ENCODE measurements around the gene MAU2. TPM values are rescaled to one million over a fixed set of nuclear protein-coding genes. Genes with fewer than 3 reads are reported as not detected.

The MAU2 gene
- total and polyA plus RNA-seq, 11 donors: 15.7 to 46.4 (median 29.0) TPM

DNA sequence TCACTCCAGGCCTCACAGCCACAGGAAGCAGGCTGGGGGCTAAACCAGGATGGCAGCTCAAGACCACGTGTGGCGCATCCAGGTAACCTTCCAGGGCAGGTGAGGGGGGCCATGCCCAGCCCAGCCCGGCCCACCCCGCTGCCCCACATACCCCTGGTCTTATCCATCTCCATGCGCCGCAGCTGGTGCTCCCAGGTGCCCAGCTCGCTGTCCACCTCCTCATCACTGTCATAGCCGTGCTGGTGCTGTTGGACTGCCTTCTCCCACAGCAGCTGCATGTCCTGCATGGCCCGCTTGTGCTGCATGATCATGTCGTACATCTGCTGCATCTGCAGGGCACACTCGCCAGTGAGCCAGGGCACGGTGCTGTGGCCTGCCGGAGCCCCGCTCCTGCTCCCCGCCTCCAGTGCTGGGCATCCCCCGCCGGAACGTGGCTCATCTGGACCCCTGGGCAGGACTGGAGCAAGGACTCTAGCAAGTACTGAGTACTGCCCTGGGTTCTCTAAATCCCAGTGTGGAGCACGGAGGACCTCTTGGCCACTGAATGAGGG is 41.5 kb upstream of the MAU2 start:
- ATAC-seq (no peak), DNase-seq (no peak)

DNA sequence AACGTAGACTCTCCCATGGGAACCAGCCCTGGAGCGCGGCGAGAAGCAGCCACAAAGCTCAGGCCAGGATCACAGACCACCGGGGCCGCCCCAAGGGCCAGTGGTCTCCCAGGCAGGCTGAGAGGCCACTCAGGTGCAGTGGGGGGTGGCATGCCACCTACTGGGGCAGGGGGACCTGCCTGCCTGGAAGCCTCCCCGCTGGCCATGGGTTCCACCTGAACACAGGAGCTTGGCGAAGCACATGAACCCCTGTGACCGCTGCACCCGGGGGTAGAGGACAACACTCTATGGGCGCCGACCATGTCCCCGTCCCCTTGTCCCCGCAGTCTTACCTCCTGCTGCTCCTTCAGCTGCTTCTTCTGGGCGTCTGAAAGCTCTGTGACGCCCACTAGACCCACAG is 40.8 kb upstream of the MAU2 start:
- H3K27me3 ChIP-seq: no peaks in the 10 kb centered on the region
- intact Hi-C loops (cut with DNase I): no loop called here
- H3K4me1 ChIP-seq: no peaks in the 10 kb centered on the region
- DNase-seq (no peak), ATAC-seq (no peak)
- peaks cover 0 to 95% (median 89%) of the 10 kb centered on the region in 9 donors for H3K36me3 ChIP-seq
- H3K9me3 ChIP-seq: no peaks in the 10 kb centered on the region
- H3K4me3 ChIP-seq: no peak overlapping the region
- TF ChIP-seq, protein P1, sequence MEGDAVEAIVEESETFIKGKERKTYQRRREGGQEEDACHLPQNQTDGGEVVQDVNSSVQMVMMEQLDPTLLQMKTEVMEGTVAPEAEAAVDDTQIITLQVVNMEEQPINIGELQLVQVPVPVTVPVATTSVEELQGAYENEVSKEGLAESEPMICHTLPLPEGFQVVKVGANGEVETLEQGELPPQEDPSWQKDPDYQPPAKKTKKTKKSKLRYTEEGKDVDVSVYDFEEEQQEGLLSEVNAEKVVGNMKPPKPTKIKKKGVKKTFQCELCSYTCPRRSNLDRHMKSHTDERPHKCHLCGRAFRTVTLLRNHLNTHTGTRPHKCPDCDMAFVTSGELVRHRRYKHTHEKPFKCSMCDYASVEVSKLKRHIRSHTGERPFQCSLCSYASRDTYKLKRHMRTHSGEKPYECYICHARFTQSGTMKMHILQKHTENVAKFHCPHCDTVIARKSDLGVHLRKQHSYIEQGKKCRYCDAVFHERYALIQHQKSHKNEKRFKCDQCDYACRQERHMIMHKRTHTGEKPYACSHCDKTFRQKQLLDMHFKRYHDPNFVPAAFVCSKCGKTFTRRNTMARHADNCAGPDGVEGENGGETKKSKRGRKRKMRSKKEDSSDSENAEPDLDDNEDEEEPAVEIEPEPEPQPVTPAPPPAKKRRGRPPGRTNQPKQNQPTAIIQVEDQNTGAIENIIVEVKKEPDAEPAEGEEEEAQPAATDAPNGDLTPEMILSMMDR (IDR thresholded peaks at IDR 0.05): no peak
- no peak for TF ChIP-seq POLR2A (IDR thresholded peaks at IDR 0.05)
- WGBS, 4 donors: 95 to 97% (median 97%) methylated on average over 6 to 16 of the region's 16 CpGs
- H3K27ac ChIP-seq: no peak overlapping the region

More for the DNA sequence above, 41.5 kb upstream of the MAU2 start:
- WGBS, 4 donors: 91 to 96% (median 95%) methylated on average over 18 to 19 of the region's 19 CpGs
- no peak for TF ChIP-seq POLR2A (IDR thresholded peaks at IDR 0.05)
- TF ChIP-seq, protein P1 (IDR thresholded peaks at IDR 0.05): no peak
- peaks cover 0 to 90% (median 83%) of the 10 kb centered on the region in 9 donors for H3K36me3 ChIP-seq
- H3K4me1 ChIP-seq: no peaks in the 10 kb centered on the region
- no peaks in the 10 kb centered on the region for H3K9me3 ChIP-seq
- intact Hi-C loops (cut with DNase I): no loop called here
- no peak overlapping the region for H3K4me3 ChIP-seq
- H3K27me3 ChIP-seq: no peaks in the 10 kb centered on the region
- H3K27ac ChIP-seq: no peak overlapping the region

DNA sequence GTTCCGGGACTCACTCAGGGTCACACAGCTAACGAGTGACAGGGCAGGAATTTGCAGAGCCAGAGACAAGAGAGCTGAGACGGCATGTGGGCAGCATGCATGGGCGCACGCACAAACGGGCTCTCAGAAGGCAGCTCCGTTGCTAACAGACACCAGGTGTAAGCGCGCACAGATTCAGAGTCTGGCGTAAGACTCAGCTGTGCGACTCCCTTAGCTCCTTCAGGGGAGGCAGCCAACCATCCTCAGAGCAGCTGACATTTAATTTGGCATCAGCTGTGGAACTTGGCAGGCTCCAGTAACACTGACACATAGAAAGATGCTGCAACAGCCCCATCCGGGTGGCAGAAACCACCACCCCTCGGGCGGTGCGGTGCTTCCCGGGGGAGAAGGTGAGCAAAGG is 40.1 kb upstream of the MAU2 start:
- ATAC-seq (peak in 1 of 4 donors; percentile 14), DNase-seq (no peak)
- H3K27ac ChIP-seq: no peak overlapping the region
- WGBS, 4 donors: 82 to 94% (median 89%) methylated on average over 12 to 16 of the region's 16 CpGs
- no peaks in the 10 kb centered on the region for H3K4me1 ChIP-seq
- H3K9me3 ChIP-seq: no peaks in the 10 kb centered on the region
- intact Hi-C loops (cut with DNase I): no loop called here
- TF ChIP-seq, protein P1 (IDR thresholded peaks at IDR 0.05): no peak
- TF ChIP-seq POLR2A (IDR thresholded peaks at IDR 0.05): no peak
- H3K36me3 ChIP-seq: peaks cover 0 to 96% (median 89%) of the 10 kb centered on the region in 9 donors
- H3K27me3 ChIP-seq: no peaks in the 10 kb centered on the region
- no peak overlapping the region for H3K4me3 ChIP-seq

DNA sequence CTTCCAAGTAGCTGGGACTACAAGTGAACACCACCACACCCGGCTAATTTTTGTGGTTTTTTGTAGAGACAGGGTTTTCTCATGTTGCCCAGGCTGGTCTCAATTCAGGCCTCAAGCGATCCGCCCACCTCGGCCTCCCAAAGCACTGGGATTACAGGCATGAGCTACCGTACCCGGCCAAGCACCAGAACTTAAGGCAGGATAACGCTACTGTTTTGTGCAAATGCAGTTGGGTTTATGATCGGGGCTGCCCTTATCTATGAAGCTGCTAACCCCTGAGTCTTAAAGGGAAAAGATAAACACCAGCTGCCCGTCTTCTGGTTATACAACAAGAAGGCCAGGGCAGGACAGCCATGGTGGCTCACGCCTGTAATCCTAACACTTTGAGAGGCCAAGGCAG is 34.9 kb upstream of the MAU2 start:
- intact Hi-C loops (cut with DNase I): no loop called here
- DNase-seq: no peak

More for the DNA sequence above, 34.9 kb upstream of the MAU2 start:
- H3K36me3 ChIP-seq: peaks cover 2 to 97% (median 88%) of the 10 kb centered on the region in 9 donors
- no peaks in the 10 kb centered on the region for H3K4me1 ChIP-seq
- no peak for ATAC-seq
- no peak for TF ChIP-seq POLR2A (IDR thresholded peaks at IDR 0.05)
- TF ChIP-seq, protein P1 (IDR thresholded peaks at IDR 0.05): no peak
- 95 to 96% (median 96%) methylated on average over 10 of the region's 10 CpGs for WGBS, 4 donors
- no peak overlapping the region for H3K4me3 ChIP-seq
- no peaks in the 10 kb centered on the region for H3K27me3 ChIP-seq
- H3K9me3 ChIP-seq: no peaks in the 10 kb centered on the region
- no peak overlapping the region for H3K27ac ChIP-seq
